DOHH2 (cell line): ENCODE measurements around the gene COL19A1.
"Not testable (repeated sequence)": the region's sequence is repeated elsewhere in the genome, so short reads cannot be mapped to it uniquely, and the experiment has no call there.

ENCODE experiments used
- H3F3A ChIP-seq: fragments of 200-600 bp; sonication (generic), shearing (Covaris generic); 2 replicates; pipeline ENCODE4 v1.6.0; 2016; ENCODE audit warnings: antibody characterized with exemption, mild to moderate bottlenecking; ENCODE audit not compliant: control insufficient read depth, insufficient read depth
- H3K27ac ChIP-seq: fragments of 200-600 bp; sonication (generic); 2 replicates; pipeline ENCODE4 v1.5.1; 2014; ENCODE audit warnings: low read depth, mild to moderate bottlenecking, low read length, moderate library complexity
- H3K27me3 ChIP-seq: fragments of 200-600 bp; sonication (generic); 2 replicates; pipeline ENCODE4 v1.6.1; 2014; ENCODE audit warnings: mild to moderate bottlenecking, low read length, mixed read lengths; ENCODE audit not compliant: control insufficient read depth
- H3K36me3 ChIP-seq: fragments of 200-600 bp; sonication (generic); 2 replicates; pipeline ENCODE4 v1.6.1; 2014; ENCODE audit warnings: mild to moderate bottlenecking, low read length, moderate library complexity, mixed read lengths; ENCODE audit not compliant: control insufficient read depth
- H3K4me1 ChIP-seq: fragments of 200-600 bp; sonication (generic); 2 replicates; pipeline ENCODE4 v1.6.1; 2014; ENCODE audit warnings: mild to moderate bottlenecking, low read length, mixed read lengths; ENCODE audit not compliant: control insufficient read depth
- H3K4me2 ChIP-seq: fragments of 200-600 bp; sonication (generic); 2 replicates; pipeline ENCODE4 v1.6.0; 2014; ENCODE audit warnings: mild to moderate bottlenecking, low read length, moderate library complexity
- H3K4me3 ChIP-seq: fragments of 200-600 bp; sonication (generic); 2 replicates; pipeline ENCODE4 v1.5.1; 2014; ENCODE audit warnings: mild to moderate bottlenecking, low read length, mixed read lengths
- H3K79me2 ChIP-seq: fragments of 200-600 bp; sonication (generic); 2 replicates; pipeline ENCODE4 v1.6.1; 2014; ENCODE audit warnings: mild to moderate bottlenecking, low read length, mixed read lengths; ENCODE audit not compliant: control insufficient read depth
- H3K9me2 ChIP-seq: fragments of 200-600 bp; sonication (generic); replicated peaks from 2 replicates; pipeline ENCODE4 v1.6.1; 2014; ENCODE audit warnings: mild to moderate bottlenecking, low read length, mixed read lengths; ENCODE audit not compliant: control insufficient read depth
- H3K9me3 ChIP-seq: fragments of 200-600 bp; sonication (generic); 2 replicates; pipeline ENCODE4 v1.6.1; 2014; ENCODE audit warnings: antibody characterized with exemption, low read length, mixed read lengths; ENCODE audit not compliant: control insufficient read depth, insufficient read depth
- H4K20me1 ChIP-seq: fragments of 200-600 bp; sonication (generic); 2 replicates; pipeline ENCODE4 v1.6.0; 2014; ENCODE audit warnings: low read depth, mild to moderate bottlenecking, antibody characterized with exemption, low read length, moderate library complexity; ENCODE audit not compliant: control insufficient read depth, insufficient read depth
- CTCF ChIP-seq: fragments of 200-600 bp; sonication (generic); IDR thresholded peaks from one replicate; pipeline ENCODE4 v1.5.1; 2014; ENCODE audit warnings: antibody characterized with exemption, mild to moderate bottlenecking, low read depth, low read length; ENCODE audit not compliant: poor library complexity, severe bottlenecking
- EZH2phosphoT487 ChIP-seq: fragments of 200-600 bp; sonication (generic); IDR thresholded peaks from 2 replicates; pipeline ENCODE4 v1.6.1; 2017; ENCODE audit warnings: borderline replicate concordance, mild to moderate bottlenecking, antibody characterized with exemption, low read length, moderate library complexity, mixed read lengths

The COL19A1 gene

GRCh38 chr6:69893266-69893665 lies 26.9 kb downstream of the COL19A1 start:
- H3K4me3 ChIP-seq, H3K27me3 ChIP-seq, H3K36me3 ChIP-seq, H3K4me2 ChIP-seq, H3K27ac ChIP-seq, H3K79me2 ChIP-seq, H3K4me1 ChIP-seq, H3F3A ChIP-seq, H3K9me3 ChIP-seq, H4K20me1 ChIP-seq, H3K9me2 ChIP-seq: not testable (repeated sequence)

- Histone ChIP-seq H3K4me1 (peaks cover 8% of the 10 kb centered on the region), H3K27me3 (no peaks in the 10 kb centered on the region), H3K27ac (no peak overlapping the region), H3K9me3 (no peaks in the 10 kb centered on the region), H3F3A (no peaks in the 10 kb centered on the region), H3K36me3 (no peaks in the 10 kb centered on the region), H3K9me2 (no peaks in the 10 kb centered on the region), H4K20me1 (no peaks in the 10 kb centered on the region), H3K4me3 (no peak overlapping the region), H3K79me2 (no peaks in the 10 kb centered on the region), H3K4me2 (no peak overlapping the region)
- TF ChIP-seq CTCF (no peak), EZH2phosphoT487 (no peak)
Measured at GRCh38 chr6:69894578-69895347, 28.4 kb downstream of the COL19A1 start.

DNA sequence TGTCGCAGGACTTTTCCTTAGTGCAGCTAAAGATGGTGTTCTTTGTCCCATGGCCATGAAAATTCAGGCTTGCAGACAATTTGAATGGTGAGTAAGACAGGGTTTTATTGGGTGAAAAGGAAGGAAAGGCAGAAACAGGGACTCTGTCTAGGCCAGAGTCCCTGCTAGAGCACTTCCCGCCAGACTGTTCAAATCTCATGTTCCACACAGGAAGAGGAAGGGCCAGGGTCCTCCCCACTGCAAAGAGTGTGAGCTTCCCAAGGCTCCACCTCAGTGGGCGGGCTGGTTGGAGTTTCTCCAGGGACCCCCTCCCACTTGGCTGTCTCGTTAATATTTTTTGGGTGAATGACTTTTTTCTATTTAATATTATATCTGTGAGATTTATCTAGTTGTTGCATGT lies 29.0 kb downstream of the COL19A1 start:
- H3K4me3 ChIP-seq: no peak overlapping the region
- H3K79me2 ChIP-seq: no peaks in the 10 kb centered on the region
- no peaks in the 10 kb centered on the region for H3K9me3 ChIP-seq
- no peaks in the 10 kb centered on the region for H3K27me3 ChIP-seq
- H3K36me3 ChIP-seq: no peaks in the 10 kb centered on the region
- H3F3A ChIP-seq: no peaks in the 10 kb centered on the region
- no peak overlapping the region for H3K27ac ChIP-seq
- no peaks in the 10 kb centered on the region for H4K20me1 ChIP-seq
- H3K9me2 ChIP-seq: no peaks in the 10 kb centered on the region
- H3K4me1 ChIP-seq: peaks cover 8% of the 10 kb centered on the region
- no peak for TF ChIP-seq EZH2phosphoT487
- TF ChIP-seq CTCF: no peak
- no peak overlapping the region for H3K4me2 ChIP-seq

- no peaks in the 10 kb centered on the region for H3K9me3 ChIP-seq
- no peaks in the 10 kb centered on the region for H3F3A ChIP-seq
- H3K9me2 ChIP-seq: no peaks in the 10 kb centered on the region
- H3K4me3 ChIP-seq: no peak overlapping the region
- no peaks in the 10 kb centered on the region for H4K20me1 ChIP-seq
- H3K36me3 ChIP-seq: no peaks in the 10 kb centered on the region
- H3K4me1 ChIP-seq: no peaks in the 10 kb centered on the region
- no peak overlapping the region for H3K4me2 ChIP-seq
- no peak overlapping the region for H3K27ac ChIP-seq
- no peak for TF ChIP-seq CTCF
- TF ChIP-seq EZH2phosphoT487: no peak
- H3K79me2 ChIP-seq: no peaks in the 10 kb centered on the region
- no peaks in the 10 kb centered on the region for H3K27me3 ChIP-seq
Measured at GRCh38 chr6:69900869-69901268, 34.5 kb downstream of the COL19A1 start.
